Liver (tissue), 9 donors: ENCODE results near the gene AWAT2. TPM values are rescaled to one million over a fixed set of nuclear protein-coding genes. Genes with fewer than 3 reads are reported as not detected.

ENCODE experiments used
- DNase-seq: peaks from one replicate; pipeline ENCODE4 v3.0.0-alpha.2; 2017; ENCODE audit warnings: low spot score
- H3K27ac ChIP-seq, 2 donors: one replicate each; pipeline ENCODE4 v1.7.0; 2013; ENCODE audit warnings: inconsistent platforms in 2 of 2, low read length in 2 of 2, control low read depth in 1 of 2, low read depth in 1 of 2, mild to moderate bottlenecking in 1 of 2
- H3K27me3 ChIP-seq, 4 donors: one replicate each; pipeline versions ENCODE4 v1.6.1 to v1.7.0; 2013; ENCODE audit warnings: low read length in 3 of 4, inconsistent platforms in 1 of 4, mild to moderate bottlenecking in 1 of 4, moderate library complexity in 1 of 4; ENCODE audit not compliant: control insufficient read depth in 4 of 4, insufficient read depth in 4 of 4
- H3K36me3 ChIP-seq, 4 donors: one replicate each; pipeline versions ENCODE4 v1.6.1 to v1.7.0; 2013; ENCODE audit warnings: low read length in 3 of 4, mild to moderate bottlenecking in 3 of 4, low read depth in 1 of 4, moderate library complexity in 1 of 4; ENCODE audit not compliant: control insufficient read depth in 4 of 4, insufficient read depth in 3 of 4
- H3K4me1 ChIP-seq, 4 donors: one replicate each; pipeline versions ENCODE4 v1.6.1 to v1.7.0; 2013; ENCODE audit warnings: low read length in 3 of 4, mild to moderate bottlenecking in 3 of 4, moderate library complexity in 1 of 4; ENCODE audit not compliant: control insufficient read depth in 4 of 4, insufficient read depth in 4 of 4
- H3K4me3 ChIP-seq, 3 donors: one replicate each; pipeline versions ENCODE4 v1.6.1 to v1.7.0; 2013; ENCODE audit warnings: low read length in 3 of 3, control low read depth in 1 of 3, low read depth in 1 of 3, mild to moderate bottlenecking in 1 of 3
- H3K9ac ChIP-seq, 2 donors: one replicate each; pipeline ENCODE4 v1.7.0; 2013; ENCODE audit warnings: low read length in 2 of 2, mild to moderate bottlenecking in 2 of 2, moderate library complexity in 2 of 2, control low read depth in 1 of 2, low read depth in 1 of 2
- H3K9me3 ChIP-seq, 4 donors: one replicate each; pipeline versions ENCODE4 v1.6.1 to v1.7.0; 2013; ENCODE audit warnings: low read length in 3 of 4; ENCODE audit not compliant: control insufficient read depth in 4 of 4
- ATF3 ChIP-seq: IDR thresholded peaks from 2 replicates; pipeline ENCODE4 v1.6.1; 2016; ENCODE audit warnings: antibody characterized with exemption
- EGR1 ChIP-seq, 2 donors: IDR thresholded peaks; 2 replicates each; pipeline ENCODE4 v1.6.1; 2016 to 2018; ENCODE audit warnings: antibody characterized with exemption in 2 of 2, low read depth in 2 of 2
- FOXA1 ChIP-seq: IDR thresholded peaks from 2 replicates; pipeline ENCODE4 v1.6.1; 2016; ENCODE audit warnings: antibody characterized with exemption
- FOXA2 ChIP-seq: IDR thresholded peaks from 2 replicates; pipeline ENCODE4 v1.6.1; 2016; ENCODE audit warnings: antibody characterized with exemption
- GABPA ChIP-seq, 2 donors: IDR thresholded peaks in 1 of 2; conservative IDR thresholded peaks in 1 of 2; 2 replicates each; pipeline ENCODE4 v1.6.1; 2016; ENCODE audit warnings: antibody characterized with exemption in 2 of 2, mild to moderate bottlenecking in 1 of 2, moderate library complexity in 1 of 2
- HNF4A ChIP-seq, 2 donors: conservative IDR thresholded peaks; 2 replicates each; pipeline ENCODE4 v1.6.1; 2016; ENCODE audit warnings: antibody characterized with exemption in 2 of 2, mild to moderate bottlenecking in 2 of 2
- HNF4G ChIP-seq: IDR thresholded peaks from 2 replicates; pipeline ENCODE4 v1.6.1; 2016; ENCODE audit warnings: antibody characterized with exemption
- JUND ChIP-seq, 2 donors: IDR thresholded peaks; 2 replicates each; pipeline ENCODE4 v1.6.1; 2016; ENCODE audit warnings: antibody characterized with exemption in 2 of 2
- RXRA ChIP-seq, 2 donors: IDR thresholded peaks; 2 replicates each; pipeline ENCODE4 v1.6.1; 2017 to 2018; ENCODE audit warnings: antibody characterized with exemption in 2 of 2, mild to moderate bottlenecking in 1 of 2
- SP1 ChIP-seq: IDR thresholded peaks from 2 replicates; pipeline ENCODE4 v1.6.1; 2018; ENCODE audit warnings: antibody characterized with exemption, mild to moderate bottlenecking
- TAF1 ChIP-seq: conservative IDR thresholded peaks from 2 replicates; pipeline ENCODE4 v1.6.1; 2016; ENCODE audit warnings: antibody characterized with exemption, mild to moderate bottlenecking
- YY1 ChIP-seq: IDR thresholded peaks from 2 replicates; pipeline ENCODE4 v1.6.1; 2016; ENCODE audit warnings: antibody characterized with exemption, mild to moderate bottlenecking
- WGBS: extraction: QIAGEN DNeasy Blood & Tissue Kit; methylation state at CpG from one replicate; pipeline ENCODE4 v1.1.7; 2013; 5-methylcytosine and 5-hydroxymethylcytosine counted together
- polyA plus RNA-seq, 2 donors: library from polyadenylated mRNA; stranded (reverse) in 1 of 2; unstranded in 1 of 2; fragments of 200-250 nt in 1 of 2; fragments of >200 nt in 1 of 2; fragmentation: Nextera tagmentation in 1 of 2; extraction: Ambion mirVana in 1 of 2; gene quantifications; one replicate each; pipeline versions ENCODE4 v1.2.1 to v1.2.3, GENCODE V29; 2013 to 2015
- total RNA-seq, 2 donors: library from RNA; depleted of rRNA; stranded (reverse); fragments of >200 nt; gene quantifications; one replicate each; pipeline ENCODE4 v1.2.3, GENCODE V29; 2014
- TF ChIP-seq, protein P1 (sequence below): IDR thresholded peaks from 2 replicates; pipeline ENCODE4 v1.6.1; 2016; ENCODE audit warnings: antibody characterized with exemption
- TF ChIP-seq, protein P2 (sequence below): fragments of 150-350 bp; IDR thresholded peaks from 2 replicates; pipeline ENCODE4 v1.5.1; 2017; ENCODE audit warnings: improper control_type of control experiment, low read depth, low read length; ENCODE audit not compliant: missing input control
- TF ChIP-seq, protein P3 (sequence below): IDR thresholded peaks from 2 replicates; pipeline ENCODE4 v1.6.1; 2016; ENCODE audit warnings: antibody characterized with exemption
- TF ChIP-seq, protein P4 (sequence below): IDR thresholded peaks from 2 replicates; pipeline ENCODE4 v1.6.1; 2016; ENCODE audit warnings: antibody characterized with exemption, mild to moderate bottlenecking
- donor health status: healthy.
- donor health status: healthy.
- donor health status: healthy.
- donor health status: healthy.
- donor health status: healthy.

The AWAT2 gene
- total and polyA plus RNA-seq, 4 donors: not detected

- TF ChIP-seq, protein P1, sequence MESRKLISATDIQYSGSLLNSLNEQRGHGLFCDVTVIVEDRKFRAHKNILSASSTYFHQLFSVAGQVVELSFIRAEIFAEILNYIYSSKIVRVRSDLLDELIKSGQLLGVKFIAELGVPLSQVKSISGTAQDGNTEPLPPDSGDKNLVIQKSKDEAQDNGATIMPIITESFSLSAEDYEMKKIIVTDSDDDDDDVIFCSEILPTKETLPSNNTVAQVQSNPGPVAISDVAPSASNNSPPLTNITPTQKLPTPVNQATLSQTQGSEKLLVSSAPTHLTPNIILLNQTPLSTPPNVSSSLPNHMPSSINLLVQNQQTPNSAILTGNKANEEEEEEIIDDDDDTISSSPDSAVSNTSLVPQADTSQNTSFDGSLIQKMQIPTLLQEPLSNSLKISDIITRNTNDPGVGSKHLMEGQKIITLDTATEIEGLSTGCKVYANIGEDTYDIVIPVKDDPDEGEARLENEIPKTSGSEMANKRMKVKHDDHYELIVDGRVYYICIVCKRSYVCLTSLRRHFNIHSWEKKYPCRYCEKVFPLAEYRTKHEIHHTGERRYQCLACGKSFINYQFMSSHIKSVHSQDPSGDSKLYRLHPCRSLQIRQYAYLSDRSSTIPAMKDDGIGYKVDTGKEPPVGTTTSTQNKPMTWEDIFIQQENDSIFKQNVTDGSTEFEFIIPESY: no peak
- TF ChIP-seq ATF3 (no peak), YY1 (no peak)
These were observed 54.2 kb downstream of the AWAT2 start (continued) for GRCh38 chrX:69995362-69996112.

DNA sequence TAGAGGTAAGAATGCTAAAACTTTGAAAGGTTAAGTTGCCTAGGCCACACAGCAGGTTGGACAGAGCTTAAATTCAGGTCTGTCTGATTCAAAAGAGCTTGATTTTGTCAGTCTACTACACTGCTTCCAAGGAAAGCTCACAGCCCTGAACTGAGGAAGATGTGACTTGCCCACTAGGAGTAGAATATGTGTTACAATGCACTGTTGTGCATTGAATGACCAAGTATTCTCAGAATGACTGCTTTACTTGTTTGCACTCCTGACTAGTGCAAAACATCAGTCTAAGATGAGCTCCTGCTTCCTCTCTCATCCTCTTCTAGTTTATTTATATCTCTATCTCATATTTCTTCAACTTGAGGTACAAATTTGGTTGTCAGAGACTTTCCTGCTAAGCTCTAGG lies 56.2 kb downstream of the AWAT2 start:
- Histone ChIP-seq H3K9ac (no peak overlapping the region), H3K4me3 (no peak overlapping the region), H3K9me3 (no peaks in the 10 kb centered on the region), H3K36me3 (no peaks in the 10 kb centered on the region), H3K27me3 (no peaks in the 10 kb centered on the region), H3K27ac (no peak overlapping the region), H3K4me1 (no peaks in the 10 kb centered on the region)
- TF ChIP-seq YY1 (no peak), SP1 (no peak), ATF3 (no peak), HNF4A (conservative IDR thresholded peaks at IDR 0.05) (no peak), HNF4G (no peak)
- no peak for DNase-seq

- H3K36me3 ChIP-seq: no peaks in the 10 kb centered on the region
- no peaks in the 10 kb centered on the region for H3K27me3 ChIP-seq
- H3K4me1 ChIP-seq: no peaks in the 10 kb centered on the region
- no peak overlapping the region for H3K4me3 ChIP-seq
- no peak overlapping the region for H3K9ac ChIP-seq
- DNase-seq: no peak
- TF ChIP-seq, protein P2, sequence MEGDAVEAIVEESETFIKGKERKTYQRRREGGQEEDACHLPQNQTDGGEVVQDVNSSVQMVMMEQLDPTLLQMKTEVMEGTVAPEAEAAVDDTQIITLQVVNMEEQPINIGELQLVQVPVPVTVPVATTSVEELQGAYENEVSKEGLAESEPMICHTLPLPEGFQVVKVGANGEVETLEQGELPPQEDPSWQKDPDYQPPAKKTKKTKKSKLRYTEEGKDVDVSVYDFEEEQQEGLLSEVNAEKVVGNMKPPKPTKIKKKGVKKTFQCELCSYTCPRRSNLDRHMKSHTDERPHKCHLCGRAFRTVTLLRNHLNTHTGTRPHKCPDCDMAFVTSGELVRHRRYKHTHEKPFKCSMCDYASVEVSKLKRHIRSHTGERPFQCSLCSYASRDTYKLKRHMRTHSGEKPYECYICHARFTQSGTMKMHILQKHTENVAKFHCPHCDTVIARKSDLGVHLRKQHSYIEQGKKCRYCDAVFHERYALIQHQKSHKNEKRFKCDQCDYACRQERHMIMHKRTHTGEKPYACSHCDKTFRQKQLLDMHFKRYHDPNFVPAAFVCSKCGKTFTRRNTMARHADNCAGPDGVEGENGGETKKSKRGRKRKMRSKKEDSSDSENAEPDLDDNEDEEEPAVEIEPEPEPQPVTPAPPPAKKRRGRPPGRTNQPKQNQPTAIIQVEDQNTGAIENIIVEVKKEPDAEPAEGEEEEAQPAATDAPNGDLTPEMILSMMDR: no peak
- TF ChIP-seq SP1 (no peak), TAF1 (no peak), FOXA2 (no peak), YY1 (no peak), JUND (IDR thresholded peaks at IDR 0.05) (no peak), RXRA (IDR thresholded peaks at IDR 0.05) (no peak), ATF3 (no peak), EGR1 (IDR thresholded peaks at IDR 0.05; ENCODE audit: low read depth in 2 of 2) (no peak), GABPA (IDR thresholded peaks at IDR 0.05 in 1 of 2, conservative IDR thresholded peaks at IDR 0.05 in 1 of 2) (no peak), HNF4A (conservative IDR thresholded peaks at IDR 0.05) (no peak), FOXA1 (no peak), HNF4G (no peak)
- TF ChIP-seq, protein P3, sequence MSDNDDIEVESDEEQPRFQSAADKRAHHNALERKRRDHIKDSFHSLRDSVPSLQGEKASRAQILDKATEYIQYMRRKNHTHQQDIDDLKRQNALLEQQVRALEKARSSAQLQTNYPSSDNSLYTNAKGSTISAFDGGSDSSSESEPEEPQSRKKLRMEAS: no peak
- TF ChIP-seq, protein P4, sequence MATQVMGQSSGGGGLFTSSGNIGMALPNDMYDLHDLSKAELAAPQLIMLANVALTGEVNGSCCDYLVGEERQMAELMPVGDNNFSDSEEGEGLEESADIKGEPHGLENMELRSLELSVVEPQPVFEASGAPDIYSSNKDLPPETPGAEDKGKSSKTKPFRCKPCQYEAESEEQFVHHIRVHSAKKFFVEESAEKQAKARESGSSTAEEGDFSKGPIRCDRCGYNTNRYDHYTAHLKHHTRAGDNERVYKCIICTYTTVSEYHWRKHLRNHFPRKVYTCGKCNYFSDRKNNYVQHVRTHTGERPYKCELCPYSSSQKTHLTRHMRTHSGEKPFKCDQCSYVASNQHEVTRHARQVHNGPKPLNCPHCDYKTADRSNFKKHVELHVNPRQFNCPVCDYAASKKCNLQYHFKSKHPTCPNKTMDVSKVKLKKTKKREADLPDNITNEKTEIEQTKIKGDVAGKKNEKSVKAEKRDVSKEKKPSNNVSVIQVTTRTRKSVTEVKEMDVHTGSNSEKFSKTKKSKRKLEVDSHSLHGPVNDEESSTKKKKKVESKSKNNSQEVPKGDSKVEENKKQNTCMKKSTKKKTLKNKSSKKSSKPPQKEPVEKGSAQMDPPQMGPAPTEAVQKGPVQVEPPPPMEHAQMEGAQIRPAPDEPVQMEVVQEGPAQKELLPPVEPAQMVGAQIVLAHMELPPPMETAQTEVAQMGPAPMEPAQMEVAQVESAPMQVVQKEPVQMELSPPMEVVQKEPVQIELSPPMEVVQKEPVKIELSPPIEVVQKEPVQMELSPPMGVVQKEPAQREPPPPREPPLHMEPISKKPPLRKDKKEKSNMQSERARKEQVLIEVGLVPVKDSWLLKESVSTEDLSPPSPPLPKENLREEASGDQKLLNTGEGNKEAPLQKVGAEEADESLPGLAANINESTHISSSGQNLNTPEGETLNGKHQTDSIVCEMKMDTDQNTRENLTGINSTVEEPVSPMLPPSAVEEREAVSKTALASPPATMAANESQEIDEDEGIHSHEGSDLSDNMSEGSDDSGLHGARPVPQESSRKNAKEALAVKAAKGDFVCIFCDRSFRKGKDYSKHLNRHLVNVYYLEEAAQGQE: no peak
- TF ChIP-seq, protein P1: no peak
- no peak overlapping the region for H3K27ac ChIP-seq
- WGBS: 92% methylated on average over 3 of the region's 3 CpGs
- H3K9me3 ChIP-seq: no peaks in the 10 kb centered on the region
These were observed 58.1 kb downstream of the AWAT2 start for GRCh38 chrX:69991685-69992084.
